SU-DHL-6 (cell line): ENCODE results near the gene TMSB4X.

Experiments used
- H2AFZ ChIP-seq: fragments of 200-600 bp; sonication (generic); 2 replicates; pipeline ENCODE4 v1.6.1; 2014; ENCODE audit warnings: low read depth, mild to moderate bottlenecking, moderate library complexity, mixed read lengths, antibody characterized with exemption, low read length; ENCODE audit not compliant: severe bottlenecking
- H3F3A ChIP-seq: fragments of 200-600 bp; shearing (Covaris generic); 2 replicates; pipeline ENCODE4 v1.6.0; 2016; ENCODE audit warnings: antibody characterized with exemption, mild to moderate bottlenecking; ENCODE audit not compliant: insufficient read depth
- H3K27ac ChIP-seq: fragments of 200-600 bp; sonication (generic); 2 replicates; pipeline ENCODE4 v1.5.1; 2016; ENCODE audit warnings: low read depth, mild to moderate bottlenecking, low read length, moderate library complexity, mixed read lengths
- H3K27me3 ChIP-seq: fragments of 200-600 bp; sonication (generic), shearing (Covaris generic); 2 replicates; pipeline ENCODE4 v1.6.0; 2014; ENCODE audit warnings: mild to moderate bottlenecking, low read length
- H3K36me3 ChIP-seq: fragments of 200-600 bp; sonication (generic); 2 replicates; pipeline ENCODE4 v1.6.1; 2014; ENCODE audit warnings: mild to moderate bottlenecking, low read length, mixed read lengths
- H3K4me2 ChIP-seq: fragments of 300-600, 200-600 bp; shearing (Covaris generic), sonication (generic); 2 replicates; pipeline ENCODE4 v1.6.0; 2014; ENCODE audit warnings: low read length, low read depth, mild to moderate bottlenecking; ENCODE audit not compliant: poor library complexity, severe bottlenecking
- H3K4me3 ChIP-seq: fragments of 200-600 bp; sonication (generic); 2 replicates; pipeline ENCODE4 v1.5.1; 2014; ENCODE audit warnings: antibody characterized with exemption, low read length, mild to moderate bottlenecking, mixed read lengths; ENCODE audit not compliant: insufficient read depth, poor library complexity, severe bottlenecking
- H3K79me2 ChIP-seq: fragments of 200-600 bp; sonication (generic); 2 replicates; pipeline ENCODE4 v1.6.1; 2014; ENCODE audit warnings: mild to moderate bottlenecking, low read length, moderate library complexity; ENCODE audit not compliant: insufficient read depth
- H3K9ac ChIP-seq: fragments of 200-600 bp; sonication (generic); 2 replicates; pipeline ENCODE4 v1.7.0; 2014; ENCODE audit warnings: mild to moderate bottlenecking, low read length
- H3K9me2 ChIP-seq: fragments of 200-600 bp; sonication (generic); replicated peaks from 2 replicates; pipeline ENCODE4 v1.6.1; 2014; ENCODE audit warnings: low read length; ENCODE audit not compliant: insufficient read depth
- H3K9me3 ChIP-seq: fragments of 200-600 bp; sonication (generic); 2 replicates; pipeline ENCODE4 v1.6.1; 2014; ENCODE audit warnings: low read length, mixed read lengths; ENCODE audit not compliant: insufficient read depth
- H4K20me1 ChIP-seq: fragments of 200-600 bp; sonication (generic); 2 replicates; pipeline ENCODE4 v1.6.1; 2014; ENCODE audit warnings: low read depth, mild to moderate bottlenecking, antibody characterized with exemption, low read length, moderate library complexity, mixed read lengths
- CTCF ChIP-seq: fragments of 200-600 bp; sonication (generic); IDR thresholded peaks from one replicate; pipeline ENCODE4 v1.5.1; 2017; ENCODE audit warnings: antibody characterized with exemption, mild to moderate bottlenecking, low read length, moderate library complexity; ENCODE audit not compliant: insufficient read depth, poor library complexity, severe bottlenecking
- EZH2phosphoT487 ChIP-seq: fragments of 200-600 bp; sonication (generic), shearing (Covaris generic); conservative IDR thresholded peaks from 2 replicates; pipeline ENCODE4 v1.6.1; 2018; ENCODE audit warnings: mild to moderate bottlenecking, antibody characterized with exemption, low read length, moderate library complexity, mixed read lengths

Gene TMSB4X

GRCh38 chrX:12949927-12950656 is 24.8 kb upstream of the TMSB4X start:
- Histone ChIP-seq H3K27ac (peak overlapping the region; percentile 96), H4K20me1 (no peaks in the 10 kb centered on the region), H3K9me3 (no peaks in the 10 kb centered on the region), H3K27me3 (no peaks in the 10 kb centered on the region), H3F3A (peaks cover 56% of the 10 kb centered on the region), H3K4me3 (peak overlapping the region; percentile 9), H3K9ac (peak overlapping the region; percentile 55), H3K4me2 (peak overlapping the region; percentile 84), H2AFZ (no peak overlapping the region), H3K79me2 (no peaks in the 10 kb centered on the region; the same call in 1 of the 2 replicates), H3K36me3 (no peaks in the 10 kb centered on the region), H3K9me2 (no peaks in the 10 kb centered on the region)
- TF ChIP-seq EZH2phosphoT487 (no peak), CTCF (no peak)

GRCh38 chrX:12950851-12951594 is 23.9 kb upstream of the TMSB4X start:
- Histone ChIP-seq H3K9ac (peak overlapping the region; percentile 55), H2AFZ (no peak overlapping the region), H3K4me2 (peak overlapping the region; percentile 84)

GRCh38 chrX:12951595-12951975 is 23.3 kb upstream of the TMSB4X start:
- peaks cover 69% of the 10 kb centered on the region for H3F3A ChIP-seq
- H3K27me3 ChIP-seq, result no peaks in the 10 kb centered on the region
- TF ChIP-seq EZH2phosphoT487, result no peak
- no peak for TF ChIP-seq CTCF
- H2AFZ ChIP-seq, result no peak overlapping the region
- H4K20me1 ChIP-seq, result no peaks in the 10 kb centered on the region
- no peaks in the 10 kb centered on the region for H3K9me3 ChIP-seq
- peak overlapping the region; percentile 96 for H3K27ac ChIP-seq
- no peaks in the 10 kb centered on the region for H3K36me3 ChIP-seq
- no peaks in the 10 kb centered on the region for H3K9me2 ChIP-seq
- peak overlapping the region; percentile 41 for H3K4me3 ChIP-seq
- H3K79me2 ChIP-seq, result no peaks in the 10 kb centered on the region; the same call in 1 of the 2 replicates
- H3K9ac ChIP-seq, result peak overlapping the region; percentile 55
- peak overlapping the region; percentile 84 for H3K4me2 ChIP-seq

More at GRCh38 chrX:12950851-12951594, 23.9 kb upstream of the TMSB4X start:
- Histone ChIP-seq H3K79me2 (no peaks in the 10 kb centered on the region; the same call in 1 of the 2 replicates), H3K36me3 (no peaks in the 10 kb centered on the region), H4K20me1 (no peaks in the 10 kb centered on the region), H3K9me3 (no peaks in the 10 kb centered on the region), H3K27ac (peak overlapping the region; percentile 96), H3K9me2 (no peaks in the 10 kb centered on the region), H3K4me3 (peak overlapping the region; percentile 41), H3F3A (peaks cover 65% of the 10 kb centered on the region), H3K27me3 (no peaks in the 10 kb centered on the region)
- TF ChIP-seq EZH2phosphoT487 (no peak), CTCF (peak; percentile 71)
